Measurements from ENCODE around the gene SLC26A2.

The SLC26A2 gene

DNA sequence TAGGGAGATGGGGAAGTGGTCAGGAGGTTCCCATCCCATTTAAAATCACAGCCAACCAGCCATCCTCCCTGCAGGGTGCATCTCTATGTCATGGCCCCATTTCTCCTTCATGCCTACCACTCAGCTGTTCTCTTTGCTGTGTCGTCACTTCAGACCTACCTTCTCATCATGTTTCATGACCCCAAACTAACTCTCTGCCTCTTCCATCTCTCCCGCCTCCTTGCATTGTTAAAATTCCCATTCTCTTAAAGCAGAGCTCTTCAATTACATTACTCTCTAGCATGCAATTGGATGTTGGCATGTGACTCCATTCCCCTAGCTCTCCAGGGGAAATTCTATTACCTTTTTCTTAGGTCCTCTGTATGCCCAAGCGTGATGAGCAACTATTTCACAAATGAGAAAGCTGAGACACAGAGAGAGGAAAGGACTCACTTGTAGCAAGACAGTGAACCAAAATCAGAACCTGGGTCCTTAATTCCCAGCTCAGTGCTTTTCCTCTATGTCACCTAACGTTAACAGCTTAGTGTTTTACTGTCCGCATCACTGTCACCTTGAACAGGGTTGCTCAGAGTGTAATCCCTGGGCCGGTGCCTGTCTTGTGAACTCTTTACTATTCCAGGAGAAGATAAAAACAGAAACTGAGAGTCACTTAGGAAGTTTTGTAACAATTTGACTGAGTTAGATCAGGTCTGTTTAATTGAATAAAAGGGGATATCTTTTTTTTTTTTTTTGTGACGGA lies 44.1 kb upstream of the SLC26A2 start:
- DNase-seq (ENCODE audit: low spot score): no peak
- TF ChIP-seq, protein P1, sequence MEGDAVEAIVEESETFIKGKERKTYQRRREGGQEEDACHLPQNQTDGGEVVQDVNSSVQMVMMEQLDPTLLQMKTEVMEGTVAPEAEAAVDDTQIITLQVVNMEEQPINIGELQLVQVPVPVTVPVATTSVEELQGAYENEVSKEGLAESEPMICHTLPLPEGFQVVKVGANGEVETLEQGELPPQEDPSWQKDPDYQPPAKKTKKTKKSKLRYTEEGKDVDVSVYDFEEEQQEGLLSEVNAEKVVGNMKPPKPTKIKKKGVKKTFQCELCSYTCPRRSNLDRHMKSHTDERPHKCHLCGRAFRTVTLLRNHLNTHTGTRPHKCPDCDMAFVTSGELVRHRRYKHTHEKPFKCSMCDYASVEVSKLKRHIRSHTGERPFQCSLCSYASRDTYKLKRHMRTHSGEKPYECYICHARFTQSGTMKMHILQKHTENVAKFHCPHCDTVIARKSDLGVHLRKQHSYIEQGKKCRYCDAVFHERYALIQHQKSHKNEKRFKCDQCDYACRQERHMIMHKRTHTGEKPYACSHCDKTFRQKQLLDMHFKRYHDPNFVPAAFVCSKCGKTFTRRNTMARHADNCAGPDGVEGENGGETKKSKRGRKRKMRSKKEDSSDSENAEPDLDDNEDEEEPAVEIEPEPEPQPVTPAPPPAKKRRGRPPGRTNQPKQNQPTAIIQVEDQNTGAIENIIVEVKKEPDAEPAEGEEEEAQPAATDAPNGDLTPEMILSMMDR (IDR thresholded peaks at IDR 0.05): no peak
- Histone ChIP-seq H3K4me3 (no peak overlapping the region), H3K27ac (peak overlapping the region; percentile 51 to 70)

DNA sequence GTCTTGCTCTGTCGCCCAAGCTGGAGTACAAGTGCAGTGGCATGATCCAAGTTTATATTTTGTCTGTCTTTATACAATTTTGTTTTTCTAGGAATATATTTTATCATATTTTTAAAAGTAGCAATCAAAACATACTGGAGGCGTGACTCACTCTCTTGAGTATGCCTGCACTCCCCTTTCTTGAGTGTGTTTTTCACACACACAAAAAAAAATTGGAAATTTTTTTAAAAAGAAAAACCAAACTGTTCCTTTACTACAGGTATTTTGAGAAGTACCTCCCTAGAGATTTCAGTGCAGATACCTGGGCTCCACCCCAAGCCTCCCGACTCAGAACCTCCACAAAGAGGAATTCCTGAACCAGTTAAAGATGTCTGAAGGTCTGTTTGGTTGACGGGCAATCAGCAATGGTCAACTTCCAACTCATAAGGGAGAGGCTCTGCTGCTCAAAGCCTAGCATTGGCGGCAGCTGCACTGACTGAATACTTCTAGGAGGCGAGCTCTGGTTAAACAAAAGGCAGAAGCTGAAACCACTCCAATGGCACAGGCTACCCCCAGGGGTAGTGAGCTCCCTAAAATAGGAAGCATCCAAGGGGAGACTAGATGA lies 43.4 kb upstream of the SLC26A2 start:
- no peak for DNase-seq (ENCODE audit: low spot score)
- TF ChIP-seq, protein P1 (IDR thresholded peaks at IDR 0.05): no peak
- Histone ChIP-seq H3K4me3 (no peak overlapping the region), H3K27ac (peak overlapping the region; percentile 63 to 69)

DNA sequence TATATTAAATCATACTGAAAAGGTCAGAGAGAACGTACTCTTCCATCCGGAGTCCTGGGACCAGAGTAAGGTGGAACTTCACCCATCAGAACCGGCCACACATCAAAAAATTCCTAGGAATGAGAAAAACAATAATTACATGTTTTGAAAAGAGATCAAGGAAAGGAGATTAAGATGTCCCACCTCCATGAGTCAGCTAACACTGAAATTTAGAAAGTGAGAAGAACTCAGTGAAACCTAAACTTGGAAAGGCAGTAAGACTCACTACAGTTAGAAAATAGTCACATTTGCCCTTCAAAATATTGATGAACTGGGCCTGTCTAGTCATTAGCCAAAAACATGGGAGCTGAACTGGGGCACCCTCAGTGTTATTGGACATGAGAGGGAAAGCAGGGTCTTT lies 39.0 kb upstream of the SLC26A2 start:
- Histone ChIP-seq H3K27ac (no peak overlapping the region), H3K4me3 (no peak overlapping the region)
- TF ChIP-seq, protein P1 (IDR thresholded peaks at IDR 0.05): no peak
- no peak for DNase-seq (ENCODE audit: low spot score)

DNA sequence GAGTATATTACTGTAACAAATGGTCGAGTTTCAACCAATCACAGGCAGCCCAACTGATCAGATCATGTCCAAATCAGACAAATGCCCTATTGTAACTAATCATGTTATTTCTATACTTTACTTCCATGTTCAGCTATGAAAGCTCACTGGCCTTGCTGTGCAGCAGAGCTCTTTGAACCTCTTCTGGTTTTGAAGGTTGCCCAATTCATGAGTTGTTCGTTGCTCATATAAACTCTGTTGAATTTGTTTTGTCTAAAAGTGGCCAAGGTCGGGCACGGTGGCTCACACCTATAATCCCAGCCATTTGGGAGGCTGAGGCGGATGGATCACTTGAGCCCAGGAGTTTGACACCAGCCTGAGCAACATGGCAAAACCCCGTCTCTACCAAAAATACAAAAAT lies 37.6 kb upstream of the SLC26A2 start:
- TF ChIP-seq, protein P1 (IDR thresholded peaks at IDR 0.05): no peak
- no peak overlapping the region for H3K27ac ChIP-seq
- H3K4me3 ChIP-seq: no peak overlapping the region
- DNase-seq (ENCODE audit: low spot score): no peak

DNA sequence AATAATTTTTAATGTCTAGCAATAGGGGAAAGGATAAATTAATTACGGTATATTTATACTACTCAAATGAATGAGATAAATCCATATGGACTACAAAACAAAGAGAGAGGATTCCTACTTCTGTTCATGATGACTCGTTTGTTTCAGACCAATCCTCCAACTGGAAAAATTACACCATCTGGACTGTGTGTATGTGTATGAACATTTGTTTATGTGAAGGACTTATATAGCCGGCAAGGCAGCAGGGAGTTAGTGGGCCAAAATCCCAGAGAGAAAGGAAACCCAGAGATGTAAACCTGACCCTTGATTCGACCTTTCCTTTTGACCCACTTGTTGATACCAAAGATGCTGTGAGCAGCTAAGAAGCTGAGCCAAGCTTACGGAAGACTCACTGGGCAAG lies 36.1 kb upstream of the SLC26A2 start:
- no peak for DNase-seq (ENCODE audit: low spot score)
- H3K4me3 ChIP-seq: no peak overlapping the region
- TF ChIP-seq, protein P1 (IDR thresholded peaks at IDR 0.05): no peak
- no peak overlapping the region for H3K27ac ChIP-seq

DNA sequence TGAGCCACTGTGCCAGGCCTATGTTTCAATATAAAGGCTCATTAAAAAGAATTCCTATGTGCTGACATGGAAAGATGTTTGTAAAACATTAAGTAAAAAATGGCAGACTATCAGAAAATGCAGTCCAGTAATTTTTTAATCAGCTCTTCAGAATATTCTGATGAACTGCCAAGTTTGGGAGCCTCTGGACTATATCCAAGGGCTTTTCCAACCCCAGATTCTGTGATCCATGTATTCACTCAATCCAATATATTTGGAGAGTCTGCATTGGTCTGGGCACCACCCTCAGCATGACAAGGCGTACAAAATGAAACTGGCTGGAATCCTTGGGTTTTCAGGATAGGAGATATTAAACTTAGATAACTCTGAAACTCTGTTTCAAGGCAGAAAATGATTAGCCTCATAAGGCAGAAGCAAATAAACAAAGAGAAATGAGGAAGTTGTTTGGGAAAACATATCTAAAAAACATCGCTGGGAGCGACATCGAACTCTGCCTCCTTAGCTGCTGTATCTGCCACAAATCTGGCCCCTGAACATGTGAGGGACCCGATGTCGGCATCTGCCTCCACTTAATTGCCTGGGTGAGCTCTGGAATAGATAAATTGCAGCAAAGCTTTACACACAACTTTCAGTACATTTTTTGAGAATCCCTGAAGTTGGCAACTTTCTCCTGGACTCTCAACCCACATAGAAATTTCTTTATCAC lies 30.4 kb upstream of the SLC26A2 start:
- Histone ChIP-seq H3K4me3 (peak overlapping the region; percentile 8), H3K27ac (no peak overlapping the region)
- TF ChIP-seq, protein P1 (IDR thresholded peaks at IDR 0.05): no peak
- no peak for DNase-seq (ENCODE audit: low spot score)
